Measurements from ENCODE around the gene MYADM.

The MYADM gene

DNA sequence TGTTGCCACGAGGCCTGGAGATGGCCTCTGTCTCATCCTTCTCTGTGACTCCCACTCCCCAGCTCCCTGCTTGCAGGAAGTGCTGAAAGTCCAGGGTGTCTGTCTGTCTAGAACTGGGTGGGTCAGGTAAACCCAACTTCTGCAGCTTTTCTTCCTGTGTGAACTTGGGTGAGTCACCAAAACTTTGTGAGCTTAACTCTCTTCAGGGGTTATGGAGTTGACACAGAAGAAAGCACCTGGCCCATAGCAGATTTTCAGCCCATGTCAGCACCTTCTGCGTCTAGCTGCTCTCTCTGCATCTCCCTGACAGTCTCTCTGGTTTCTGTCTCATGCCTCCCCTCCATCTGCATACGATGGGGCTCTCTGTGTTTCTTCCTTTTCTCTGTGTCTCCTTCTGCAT lies 37.2 kb downstream of the MYADM start:
- TF ChIP-seq ZFX (IDR thresholded peaks at IDR 0.05; ENCODE audit: borderline replicate concordance): no peak
- TF ChIP-seq, protein P1, sequence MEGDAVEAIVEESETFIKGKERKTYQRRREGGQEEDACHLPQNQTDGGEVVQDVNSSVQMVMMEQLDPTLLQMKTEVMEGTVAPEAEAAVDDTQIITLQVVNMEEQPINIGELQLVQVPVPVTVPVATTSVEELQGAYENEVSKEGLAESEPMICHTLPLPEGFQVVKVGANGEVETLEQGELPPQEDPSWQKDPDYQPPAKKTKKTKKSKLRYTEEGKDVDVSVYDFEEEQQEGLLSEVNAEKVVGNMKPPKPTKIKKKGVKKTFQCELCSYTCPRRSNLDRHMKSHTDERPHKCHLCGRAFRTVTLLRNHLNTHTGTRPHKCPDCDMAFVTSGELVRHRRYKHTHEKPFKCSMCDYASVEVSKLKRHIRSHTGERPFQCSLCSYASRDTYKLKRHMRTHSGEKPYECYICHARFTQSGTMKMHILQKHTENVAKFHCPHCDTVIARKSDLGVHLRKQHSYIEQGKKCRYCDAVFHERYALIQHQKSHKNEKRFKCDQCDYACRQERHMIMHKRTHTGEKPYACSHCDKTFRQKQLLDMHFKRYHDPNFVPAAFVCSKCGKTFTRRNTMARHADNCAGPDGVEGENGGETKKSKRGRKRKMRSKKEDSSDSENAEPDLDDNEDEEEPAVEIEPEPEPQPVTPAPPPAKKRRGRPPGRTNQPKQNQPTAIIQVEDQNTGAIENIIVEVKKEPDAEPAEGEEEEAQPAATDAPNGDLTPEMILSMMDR (IDR thresholded peaks at IDR 0.05): no peak
- H3K27ac ChIP-seq: no peak overlapping the region

DNA sequence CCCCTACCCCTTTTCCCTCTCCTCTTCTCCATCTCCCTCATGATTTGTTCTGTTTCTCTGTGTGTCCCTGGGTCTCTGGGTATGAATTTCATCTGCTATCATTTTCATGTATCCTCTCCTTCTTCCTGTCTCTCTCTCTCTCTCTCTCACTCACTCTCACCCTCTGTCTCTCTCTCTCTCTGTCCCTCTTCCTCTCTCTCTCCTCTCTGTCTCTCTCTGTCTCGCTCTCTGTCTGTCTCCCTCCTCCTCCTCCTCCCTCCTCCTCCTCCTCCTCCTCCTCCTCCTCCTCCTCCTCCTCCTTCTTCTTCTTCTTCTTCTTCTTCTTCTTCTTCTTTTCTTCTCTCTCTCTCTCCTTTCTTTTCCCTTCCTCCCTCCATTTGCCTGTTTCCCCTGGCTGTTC lies 38.1 kb downstream of the MYADM start:
- H3K27ac ChIP-seq: no peak overlapping the region
- TF ChIP-seq ZFX (IDR thresholded peaks at IDR 0.05; ENCODE audit: borderline replicate concordance): no peak
- TF ChIP-seq, protein P1 (IDR thresholded peaks at IDR 0.05): no peak

DNA sequence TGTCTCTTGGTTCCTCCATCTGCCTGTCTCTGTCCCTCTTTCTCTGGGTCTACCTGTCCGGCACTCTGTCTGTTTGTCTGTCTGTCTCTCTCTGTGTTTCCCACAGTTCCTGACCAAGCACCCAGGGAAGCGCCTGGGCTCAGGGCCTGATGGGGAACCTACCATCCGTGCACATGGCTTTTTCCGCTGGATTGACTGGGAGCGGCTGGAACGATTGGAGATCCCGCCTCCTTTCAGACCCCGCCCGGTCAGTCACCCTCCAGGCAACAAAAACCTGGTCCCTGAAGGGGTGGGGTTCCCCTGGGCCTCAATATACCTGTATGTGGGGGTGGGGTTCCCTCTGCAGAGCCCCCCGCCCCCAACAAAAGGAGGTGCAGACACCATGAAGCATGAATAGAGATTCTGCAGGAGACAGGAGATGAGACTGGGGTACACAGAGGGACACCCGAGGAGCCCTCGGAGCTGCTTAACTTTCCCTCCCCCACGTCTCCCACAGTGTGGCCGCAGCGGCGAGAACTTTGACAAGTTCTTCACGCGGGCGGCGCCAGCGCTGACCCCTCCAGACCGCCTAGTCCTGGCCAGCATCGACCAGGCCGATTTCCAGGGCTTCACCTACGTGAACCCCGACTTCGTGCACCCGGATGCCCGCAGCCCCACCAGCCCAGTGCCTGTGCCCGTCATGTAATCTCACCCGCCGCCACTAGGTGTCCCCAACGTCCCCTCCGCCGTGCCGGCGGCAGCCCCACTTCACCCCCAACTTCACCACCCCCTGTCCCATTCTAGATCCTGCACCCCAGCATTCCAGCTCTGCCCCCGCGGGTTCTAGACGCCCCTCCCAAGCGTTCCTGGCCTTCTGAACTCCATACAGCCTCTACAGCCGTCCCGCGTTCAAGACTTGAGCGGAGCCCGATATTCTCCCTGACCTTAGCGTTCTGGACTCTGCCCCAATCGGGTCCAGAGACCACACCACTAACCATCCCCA lies 38.8 kb downstream of the MYADM start:
- TF ChIP-seq ZFX (IDR thresholded peaks at IDR 0.05; ENCODE audit: borderline replicate concordance): no peak
- TF ChIP-seq, protein P1 (IDR thresholded peaks at IDR 0.05): peak; percentile 92
- no peak overlapping the region for H3K27ac ChIP-seq

DNA sequence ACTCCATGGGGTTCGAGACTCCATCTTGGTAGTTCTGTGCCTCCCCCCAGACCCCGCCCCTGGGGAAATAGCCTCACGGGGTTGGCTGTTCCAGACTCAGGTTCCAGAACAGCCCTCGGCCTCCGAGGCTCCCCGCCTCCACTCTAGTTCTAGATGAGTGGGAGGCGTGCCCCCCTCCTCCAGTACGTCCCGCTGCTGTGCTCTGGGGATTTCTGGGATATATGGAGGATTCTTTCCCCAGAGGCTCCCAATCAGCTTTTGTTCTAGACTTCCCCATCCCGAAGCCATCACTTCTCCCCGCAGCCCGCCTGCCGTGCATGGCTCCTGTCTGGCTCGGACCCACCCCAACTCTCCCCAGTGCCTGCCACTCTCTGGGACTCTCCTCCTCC lies 39.5 kb downstream of the MYADM start:
- H3K27ac ChIP-seq: no peak overlapping the region
- TF ChIP-seq ZFX (IDR thresholded peaks at IDR 0.05; ENCODE audit: borderline replicate concordance): no peak
- TF ChIP-seq, protein P1 (IDR thresholded peaks at IDR 0.05): no peak

DNA sequence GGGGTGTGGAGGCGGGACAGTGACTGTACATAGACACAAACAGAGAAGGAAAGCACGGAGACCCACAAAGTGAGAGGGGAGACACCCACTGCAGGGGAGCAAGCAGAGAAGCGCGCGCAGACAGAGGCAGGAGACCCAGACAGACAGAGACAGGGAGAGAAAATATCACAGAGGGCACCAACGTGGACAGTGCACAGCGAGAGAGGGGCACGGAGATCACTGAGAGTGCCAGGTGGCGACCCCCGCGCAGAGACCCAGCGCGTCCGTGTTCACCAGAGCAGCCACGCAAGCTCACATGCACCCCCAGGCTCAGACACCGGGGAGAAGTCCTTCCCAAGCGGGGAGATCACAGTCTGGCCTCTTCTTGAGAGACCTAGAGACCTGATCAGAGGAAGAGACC lies 40.0 kb downstream of the MYADM start:
- no peak for TF ChIP-seq ZFX (IDR thresholded peaks at IDR 0.05; ENCODE audit: borderline replicate concordance)
- TF ChIP-seq, protein P1 (IDR thresholded peaks at IDR 0.05): no peak
- H3K27ac ChIP-seq: no peak overlapping the region

DNA sequence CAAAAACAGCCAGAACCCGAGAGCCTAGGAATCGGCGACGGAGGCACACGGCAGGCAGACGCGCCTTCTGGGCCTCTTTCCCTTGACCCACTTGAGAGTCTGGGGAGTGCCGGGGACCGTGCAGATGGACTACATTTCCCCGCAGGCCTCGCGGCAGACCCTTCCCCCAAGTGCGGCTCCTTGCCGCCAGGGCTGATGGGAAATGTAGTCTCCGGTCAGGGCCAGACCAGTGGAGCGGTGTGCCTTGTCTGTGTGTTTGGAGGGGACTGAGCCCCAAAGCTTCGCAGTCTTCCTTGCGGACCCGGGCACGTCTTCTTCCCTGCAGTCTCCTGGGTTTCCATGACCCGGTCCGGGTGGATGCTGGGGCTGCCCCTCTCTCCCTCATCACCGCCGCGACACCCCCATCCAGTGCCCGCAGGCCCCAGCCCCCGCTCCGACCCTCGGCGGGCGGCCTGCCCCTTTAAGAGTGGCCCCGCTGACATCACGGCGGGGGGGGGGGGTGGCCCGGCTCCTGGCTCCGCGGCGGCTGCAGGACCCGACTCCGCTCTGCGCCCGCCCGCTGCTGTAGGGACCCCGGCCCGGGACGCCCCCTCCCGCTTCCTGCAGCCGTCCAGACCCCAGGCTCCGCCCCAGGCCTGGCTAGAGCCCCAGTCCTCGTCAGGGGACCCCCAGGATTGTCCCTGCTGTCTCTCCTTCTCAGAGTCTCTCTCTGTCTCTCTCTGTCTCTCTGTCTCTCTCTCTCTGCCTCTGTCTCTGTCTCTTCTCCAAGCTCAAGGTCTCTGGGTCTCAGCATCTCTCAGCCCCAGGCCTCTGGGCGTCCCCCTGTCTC lies 40.6 kb downstream of the MYADM start:
- H3K27ac ChIP-seq: no peak overlapping the region
- TF ChIP-seq ZFX (IDR thresholded peaks at IDR 0.05; ENCODE audit: borderline replicate concordance): no peak
- TF ChIP-seq, protein P1 (IDR thresholded peaks at IDR 0.05): no peak
